Mammary epithelial cell (primary cell): ENCODE results near the gene TBC1D2.

Source experiments
- EZH2 ChIP-seq: IDR thresholded peaks from 2 replicates; pipeline ENCODE4 v1.6.1; 2012; ENCODE audit warnings: low read length, inconsistent platforms, borderline replicate concordance
- TF ChIP-seq, protein P1 (sequence below), 2 donors: IDR thresholded peaks in 1 of 2; conservative IDR thresholded peaks in 1 of 2; 2 replicates each; pipeline ENCODE4 v1.5.1; 2011 to 2012; ENCODE audit warnings: inconsistent platforms in 2 of 2, low read length in 2 of 2, mild to moderate bottlenecking in 2 of 2, control low read depth in 1 of 2, low read depth in 1 of 2; ENCODE audit not compliant: insufficient read depth in 1 of 2; ENCODE audit errors: extremely low read depth in 1 of 2

DNA sequence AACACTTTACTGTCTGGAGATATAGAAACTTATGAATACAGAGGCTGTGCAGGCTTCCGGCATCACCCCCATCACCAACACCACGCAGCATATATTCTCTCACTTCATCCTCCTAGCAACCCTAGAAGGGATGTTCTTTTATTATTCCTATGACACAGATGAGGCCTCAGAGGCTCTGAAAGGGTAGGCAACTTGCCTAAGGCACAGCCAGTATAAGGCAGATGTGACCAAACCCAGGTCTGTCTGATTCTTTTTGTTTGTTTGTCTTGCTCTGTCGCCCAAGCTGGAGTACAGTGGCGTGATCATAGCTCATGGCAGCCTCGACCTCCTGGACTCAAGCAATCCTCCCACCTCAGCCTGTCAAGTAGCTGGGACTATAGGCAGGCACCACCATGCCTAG lies 40.2 kb downstream of the TBC1D2 start:
- TF ChIP-seq, protein P1, sequence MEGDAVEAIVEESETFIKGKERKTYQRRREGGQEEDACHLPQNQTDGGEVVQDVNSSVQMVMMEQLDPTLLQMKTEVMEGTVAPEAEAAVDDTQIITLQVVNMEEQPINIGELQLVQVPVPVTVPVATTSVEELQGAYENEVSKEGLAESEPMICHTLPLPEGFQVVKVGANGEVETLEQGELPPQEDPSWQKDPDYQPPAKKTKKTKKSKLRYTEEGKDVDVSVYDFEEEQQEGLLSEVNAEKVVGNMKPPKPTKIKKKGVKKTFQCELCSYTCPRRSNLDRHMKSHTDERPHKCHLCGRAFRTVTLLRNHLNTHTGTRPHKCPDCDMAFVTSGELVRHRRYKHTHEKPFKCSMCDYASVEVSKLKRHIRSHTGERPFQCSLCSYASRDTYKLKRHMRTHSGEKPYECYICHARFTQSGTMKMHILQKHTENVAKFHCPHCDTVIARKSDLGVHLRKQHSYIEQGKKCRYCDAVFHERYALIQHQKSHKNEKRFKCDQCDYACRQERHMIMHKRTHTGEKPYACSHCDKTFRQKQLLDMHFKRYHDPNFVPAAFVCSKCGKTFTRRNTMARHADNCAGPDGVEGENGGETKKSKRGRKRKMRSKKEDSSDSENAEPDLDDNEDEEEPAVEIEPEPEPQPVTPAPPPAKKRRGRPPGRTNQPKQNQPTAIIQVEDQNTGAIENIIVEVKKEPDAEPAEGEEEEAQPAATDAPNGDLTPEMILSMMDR (conservative IDR thresholded peaks at IDR 0.05 in 1 of 2, IDR thresholded peaks at IDR 0.05 in 1 of 2; ENCODE audit: extremely low read depth in 1 of 2, insufficient read depth in 1 of 2, low read depth in 1 of 2, low read length in 2 of 2): no peak
- TF ChIP-seq EZH2: no peak
